Measurements from ENCODE around the gene LRRK1. TPM values are rescaled to one million over a fixed set of nuclear protein-coding genes. Genes with fewer than 3 reads are reported as not detected.

LRRK1 gene
- total RNA-seq, 1 donor from 2014 or later, result 3.0 TPM

DNA sequence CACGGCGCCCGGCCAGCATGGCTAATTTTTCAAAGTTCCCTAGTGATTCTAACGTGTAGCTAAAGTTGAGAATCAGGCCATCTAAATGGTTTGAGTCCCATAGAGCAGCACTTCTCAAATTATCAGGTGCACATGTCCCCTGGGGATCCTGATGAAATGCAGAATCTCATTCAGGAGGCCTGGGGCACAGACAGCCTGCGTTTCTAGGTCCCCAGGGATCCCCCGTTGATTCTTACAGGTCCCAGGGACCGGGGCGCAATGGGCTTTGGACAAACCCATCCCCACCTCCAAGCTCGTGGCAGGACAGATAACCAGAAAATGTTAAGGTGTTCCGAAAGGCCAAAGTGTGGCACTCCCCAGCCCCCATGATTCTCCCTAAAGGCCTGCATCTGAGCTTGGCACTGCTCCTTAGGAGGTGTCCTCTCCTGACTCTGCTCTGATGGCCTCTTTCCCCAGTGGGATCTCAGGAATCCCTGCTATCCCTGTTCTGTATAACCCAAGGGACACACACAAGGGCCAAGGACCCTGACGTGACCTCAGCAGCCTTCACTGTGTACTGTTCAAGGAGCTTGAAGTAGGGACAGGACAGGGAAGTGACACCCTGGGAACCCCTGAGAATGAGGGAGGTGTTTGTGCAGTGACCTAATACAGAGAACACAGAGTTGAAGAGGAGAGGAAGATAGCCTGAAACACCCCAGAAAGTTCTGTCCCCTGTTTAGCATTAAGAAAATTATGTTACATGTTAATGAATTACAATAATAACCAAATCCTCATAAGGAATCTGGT is 8.0 kb downstream of the LRRK1 start:
- Histone ChIP-seq H3K27me3 (ENCODE audit: low read depth) (peaks cover 8% of the 10 kb centered on the region), H3K4me3 (no peak overlapping the region), H3K9me3 (replicated peaks) (no peaks in the 10 kb centered on the region), H3K36me3 (peaks cover 6% of the 10 kb centered on the region), H3K4me1 (no peaks in the 10 kb centered on the region), H3K27ac (replicated peaks) (no peak overlapping the region)
- TF ChIP-seq, protein P1, sequence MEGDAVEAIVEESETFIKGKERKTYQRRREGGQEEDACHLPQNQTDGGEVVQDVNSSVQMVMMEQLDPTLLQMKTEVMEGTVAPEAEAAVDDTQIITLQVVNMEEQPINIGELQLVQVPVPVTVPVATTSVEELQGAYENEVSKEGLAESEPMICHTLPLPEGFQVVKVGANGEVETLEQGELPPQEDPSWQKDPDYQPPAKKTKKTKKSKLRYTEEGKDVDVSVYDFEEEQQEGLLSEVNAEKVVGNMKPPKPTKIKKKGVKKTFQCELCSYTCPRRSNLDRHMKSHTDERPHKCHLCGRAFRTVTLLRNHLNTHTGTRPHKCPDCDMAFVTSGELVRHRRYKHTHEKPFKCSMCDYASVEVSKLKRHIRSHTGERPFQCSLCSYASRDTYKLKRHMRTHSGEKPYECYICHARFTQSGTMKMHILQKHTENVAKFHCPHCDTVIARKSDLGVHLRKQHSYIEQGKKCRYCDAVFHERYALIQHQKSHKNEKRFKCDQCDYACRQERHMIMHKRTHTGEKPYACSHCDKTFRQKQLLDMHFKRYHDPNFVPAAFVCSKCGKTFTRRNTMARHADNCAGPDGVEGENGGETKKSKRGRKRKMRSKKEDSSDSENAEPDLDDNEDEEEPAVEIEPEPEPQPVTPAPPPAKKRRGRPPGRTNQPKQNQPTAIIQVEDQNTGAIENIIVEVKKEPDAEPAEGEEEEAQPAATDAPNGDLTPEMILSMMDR (IDR thresholded peaks at IDR 0.05; ENCODE audit: borderline replicate concordance), result no peak
- intact Hi-C loops (cut with micrococcal nuclease), result no loop called here
- no peak for DNase-seq

DNA sequence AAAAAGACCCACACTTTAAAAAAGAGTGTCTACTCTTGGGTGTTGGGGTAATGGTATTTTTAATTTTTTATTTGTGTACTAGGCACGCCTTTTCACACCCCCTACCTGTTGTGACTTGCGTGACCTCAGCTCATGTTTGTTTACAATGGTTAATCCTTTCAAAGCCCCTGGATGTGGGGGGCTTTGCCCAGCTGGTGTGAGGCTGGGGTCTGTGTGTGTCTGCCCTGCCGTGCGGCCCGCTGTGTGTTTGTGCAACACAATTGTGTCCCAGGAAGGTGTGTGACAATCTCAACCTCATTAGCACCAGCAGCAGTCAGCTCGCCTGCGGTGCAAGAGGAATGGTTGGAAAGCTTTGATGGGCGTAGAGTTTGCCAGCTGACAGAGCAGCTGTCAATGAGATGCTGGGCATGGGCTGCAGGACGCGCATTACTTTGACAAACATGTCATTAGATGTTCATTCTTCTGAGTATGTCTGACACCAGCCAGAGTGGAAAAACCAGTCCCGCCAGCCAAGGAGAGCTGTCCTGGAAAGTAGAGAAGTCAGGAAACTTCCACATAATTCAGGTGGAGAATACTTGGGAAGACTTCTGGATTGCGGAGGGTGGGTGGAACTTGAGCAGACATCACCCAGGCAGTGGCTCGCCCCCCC is 9.6 kb downstream of the LRRK1 start:
- no peaks in the 10 kb centered on the region for H3K4me1 ChIP-seq
- peaks cover 5% of the 10 kb centered on the region for H3K27me3 ChIP-seq (ENCODE audit: low read depth)
- no peak for DNase-seq
- no peak overlapping the region for H3K4me3 ChIP-seq
- H3K27ac ChIP-seq (replicated peaks), result no peak overlapping the region
- peaks cover 6% of the 10 kb centered on the region for H3K36me3 ChIP-seq
- intact Hi-C loops (cut with micrococcal nuclease), result no loop called here
- TF ChIP-seq, protein P1 (IDR thresholded peaks at IDR 0.05; ENCODE audit: borderline replicate concordance), result no peak
- H3K9me3 ChIP-seq (replicated peaks), result no peaks in the 10 kb centered on the region

DNA sequence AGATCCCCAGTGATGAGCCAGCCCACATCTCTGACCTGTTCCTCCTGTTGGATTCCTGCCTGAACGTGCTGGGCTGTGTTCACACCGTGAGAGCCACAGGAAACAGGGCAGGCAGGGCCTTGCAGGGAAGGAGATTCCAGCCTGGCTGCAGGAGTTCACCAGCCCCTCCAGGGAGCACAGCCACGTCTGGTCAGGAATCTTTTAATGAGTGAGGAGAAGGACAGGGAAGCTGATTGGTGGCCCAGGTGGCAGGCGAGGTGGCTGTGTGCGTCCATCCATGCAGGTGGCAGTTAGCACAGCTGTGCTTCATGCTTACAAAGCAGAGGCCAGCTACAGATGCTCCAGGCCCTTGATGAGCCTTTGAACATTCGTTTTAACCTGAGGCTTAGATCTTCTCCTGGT is 10.5 kb downstream of the LRRK1 start:
- TF ChIP-seq, protein P1 (IDR thresholded peaks at IDR 0.05; ENCODE audit: borderline replicate concordance), result no peak
- Histone ChIP-seq H3K36me3 (peaks cover 6% of the 10 kb centered on the region), H3K27me3 (ENCODE audit: low read depth) (no peaks in the 10 kb centered on the region), H3K4me1 (no peaks in the 10 kb centered on the region), H3K9me3 (replicated peaks) (no peaks in the 10 kb centered on the region), H3K27ac (replicated peaks) (no peak overlapping the region), H3K4me3 (no peak overlapping the region)
- no peak for DNase-seq
- intact Hi-C loops (cut with micrococcal nuclease), result no loop called here

DNA sequence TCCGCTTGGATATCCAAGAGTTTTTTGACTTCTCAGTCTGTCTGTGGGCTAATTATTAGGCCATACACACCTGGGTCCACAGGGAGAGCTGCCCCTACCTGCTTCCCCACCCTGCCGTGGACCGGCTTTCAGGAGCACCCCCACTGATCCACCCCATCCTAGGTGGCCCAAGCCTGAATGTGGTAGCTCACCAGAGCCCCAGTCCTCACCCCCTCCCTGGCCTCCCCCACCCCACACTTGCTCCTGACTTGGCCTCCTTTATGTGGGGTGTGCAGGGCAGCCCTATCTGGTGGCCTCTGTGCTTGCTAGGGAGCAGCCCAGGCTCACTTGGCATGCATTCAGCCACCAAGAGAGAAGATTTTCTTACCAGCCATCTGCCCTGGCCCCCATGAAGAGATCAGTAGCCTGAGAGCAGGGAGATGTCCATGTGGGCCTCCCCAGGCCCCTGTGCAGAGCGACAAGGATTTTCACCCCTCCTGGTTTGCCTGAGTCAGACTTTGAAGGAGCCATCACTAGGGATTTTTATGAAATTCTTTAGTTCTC is 11.2 kb downstream of the LRRK1 start:
- H3K27me3 ChIP-seq (ENCODE audit: low read depth), result no peaks in the 10 kb centered on the region
- no peak overlapping the region for H3K27ac ChIP-seq (replicated peaks)
- intact Hi-C loops (cut with micrococcal nuclease), result no loop called here
- H3K4me1 ChIP-seq, result no peaks in the 10 kb centered on the region
- peaks cover 6% of the 10 kb centered on the region for H3K36me3 ChIP-seq
- no peak overlapping the region for H3K4me3 ChIP-seq
- no peaks in the 10 kb centered on the region for H3K9me3 ChIP-seq (replicated peaks)
- DNase-seq, result no peak
- TF ChIP-seq, protein P1 (IDR thresholded peaks at IDR 0.05; ENCODE audit: borderline replicate concordance), result no peak

DNA sequence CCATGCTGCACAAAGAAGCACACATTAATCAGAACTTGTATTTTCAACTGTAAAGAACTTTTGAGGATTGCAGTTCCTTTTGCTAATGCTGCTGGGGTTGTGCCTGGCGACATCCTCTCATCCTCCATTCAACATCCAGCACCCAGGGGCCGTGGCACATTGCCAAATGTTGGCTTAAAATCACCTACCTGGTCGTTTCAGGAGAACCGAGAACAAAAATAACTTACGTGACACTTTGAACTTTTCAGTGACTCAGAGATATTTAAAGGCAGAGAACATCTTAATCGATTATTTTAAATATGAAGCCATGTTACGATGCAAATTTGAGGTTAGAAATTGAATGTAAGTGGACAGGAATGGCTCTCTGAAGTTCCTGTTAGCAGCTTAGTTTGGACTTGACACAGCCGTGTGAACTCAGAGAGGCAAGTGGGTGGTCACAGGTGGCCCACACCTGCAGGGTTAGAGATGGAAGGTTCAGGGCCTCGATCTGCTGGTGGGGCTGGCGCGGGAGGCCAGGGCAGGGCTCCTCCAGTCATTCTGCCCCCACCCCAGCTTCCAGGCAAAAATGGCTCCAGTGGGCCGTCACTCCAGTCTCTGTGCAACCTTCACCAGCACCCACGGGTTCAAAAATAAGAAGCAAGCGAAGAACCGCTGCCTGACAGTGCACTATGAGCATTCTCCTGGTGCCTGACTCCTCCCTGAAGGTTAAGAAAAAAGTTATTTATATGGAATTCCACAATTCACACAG is 12.2 kb downstream of the LRRK1 start:
- H3K4me1 ChIP-seq, result no peaks in the 10 kb centered on the region
- intact Hi-C loops (cut with micrococcal nuclease), result no loop called here
- DNase-seq, result no peak
- no peak overlapping the region for H3K4me3 ChIP-seq
- H3K27ac ChIP-seq (replicated peaks), result no peak overlapping the region
- H3K9me3 ChIP-seq (replicated peaks), result no peaks in the 10 kb centered on the region
- H3K27me3 ChIP-seq (ENCODE audit: low read depth), result no peaks in the 10 kb centered on the region
- TF ChIP-seq, protein P1 (IDR thresholded peaks at IDR 0.05; ENCODE audit: borderline replicate concordance), result no peak
- no peaks in the 10 kb centered on the region for H3K36me3 ChIP-seq
